Inferior parietal cortex (tissue), 1 donor: ENCODE data around the gene EYS.
"Not testable (repeated sequence)": the region's sequence is repeated elsewhere in the genome, so short reads cannot be mapped to it uniquely, and the experiment has no call there.

Experiments used
- DNase-seq: peaks from one replicate; pipeline ENCODE4 v3.0.0-alpha.2; 2016; ENCODE audit errors: extremely low spot score

The EYS gene

DNA sequence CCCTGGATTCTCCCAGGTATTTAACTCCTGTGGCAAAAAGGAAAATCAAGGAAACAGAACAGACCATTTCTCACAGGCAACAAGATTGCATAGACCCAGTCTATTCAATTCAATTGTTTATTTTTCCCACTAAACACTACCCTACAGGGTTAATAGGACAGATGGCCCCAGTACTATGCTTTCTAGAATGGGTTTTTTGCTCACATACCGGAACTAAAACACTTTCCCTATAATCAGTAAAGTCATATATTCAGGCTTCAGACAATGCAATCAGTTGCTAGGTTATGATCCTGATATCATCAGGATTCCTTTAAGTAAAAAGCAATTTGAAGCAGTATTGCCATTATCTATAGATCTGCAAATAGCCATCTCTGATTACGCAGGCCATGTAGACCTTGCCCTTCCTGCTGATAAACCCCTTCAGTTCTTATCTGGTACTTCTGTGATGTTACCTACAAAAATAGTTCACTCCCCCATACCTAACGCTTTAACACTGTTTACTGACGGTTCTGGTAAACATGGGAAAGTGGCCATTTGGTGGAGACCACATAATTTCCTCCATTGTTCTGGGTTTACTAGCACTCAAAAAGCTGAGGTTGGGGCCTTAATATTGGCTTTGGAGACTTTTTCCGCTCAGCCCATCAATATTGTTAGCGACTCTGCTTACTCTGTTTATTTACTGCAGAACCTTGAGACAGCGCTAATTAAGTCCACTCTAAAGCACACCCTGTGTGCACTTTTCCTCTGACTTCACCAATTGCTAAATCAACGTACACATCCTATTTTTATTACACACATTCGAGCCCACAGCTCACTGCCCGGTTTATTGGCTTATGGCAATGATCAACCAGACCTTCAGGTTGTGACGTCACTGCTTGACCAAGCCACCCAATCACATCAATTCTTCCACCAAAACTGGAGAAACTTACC, 1405.5 kb downstream of the EYS start:
- DNase-seq: no peak

DNA sequence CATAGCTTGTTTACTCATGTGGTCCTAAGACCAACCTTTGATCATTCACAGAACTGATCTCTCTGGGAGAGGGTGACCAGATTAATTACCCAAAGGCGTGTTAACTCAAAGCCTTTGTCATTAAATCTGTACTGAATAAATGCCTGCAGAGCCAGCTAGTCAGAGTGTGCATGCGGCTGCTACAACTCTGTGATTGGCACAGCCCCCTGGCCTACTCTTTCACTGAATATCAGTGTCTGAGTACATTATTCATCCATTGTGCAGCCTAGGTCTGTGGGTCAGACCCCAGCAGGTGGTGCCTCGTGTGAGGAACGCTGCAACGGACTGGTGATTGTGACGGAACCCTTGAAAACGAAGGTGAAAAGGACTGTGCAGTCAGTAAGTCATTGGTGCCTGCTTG, 1407.8 kb downstream of the EYS start:
- no peak for DNase-seq

DNA sequence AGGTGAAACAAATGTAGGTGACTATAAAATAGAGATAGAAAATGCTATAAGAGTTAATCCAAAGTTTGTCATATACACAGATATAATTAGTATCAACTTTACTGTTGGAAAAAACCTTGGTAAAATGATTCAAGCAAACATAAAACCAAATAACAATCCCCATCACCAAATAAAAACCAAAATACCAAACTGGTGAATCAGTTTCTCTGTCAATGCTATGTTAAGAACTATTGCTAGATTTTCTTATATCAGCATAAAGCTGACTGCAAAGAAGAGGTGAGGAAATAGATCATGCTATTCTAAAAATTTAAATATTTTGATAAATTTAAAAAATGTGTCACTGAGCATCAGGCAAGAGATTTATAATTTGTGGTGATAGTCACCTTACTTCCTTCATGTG, 1413.0 kb downstream of the EYS start:
- DNase-seq: no peak

DNA sequence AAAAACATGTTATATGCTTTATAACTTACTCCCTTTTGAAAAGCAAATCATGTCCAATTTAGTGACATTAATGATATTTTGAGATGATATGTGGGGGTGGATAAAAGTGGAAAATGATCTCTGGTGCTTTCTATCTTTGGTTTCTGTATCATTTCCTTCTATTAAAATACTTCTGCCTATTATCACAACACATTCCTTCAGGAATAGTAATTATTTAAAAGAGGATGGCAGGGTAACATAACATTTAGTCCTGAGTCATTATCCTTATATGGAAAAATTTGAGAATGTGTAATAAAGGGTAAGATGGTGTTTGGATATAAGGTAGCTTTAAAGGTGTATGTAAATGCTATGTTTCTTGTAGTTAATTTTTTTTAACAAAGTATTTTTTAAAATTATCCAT, 1413.7 kb downstream of the EYS start:
- no peak for DNase-seq

DNA sequence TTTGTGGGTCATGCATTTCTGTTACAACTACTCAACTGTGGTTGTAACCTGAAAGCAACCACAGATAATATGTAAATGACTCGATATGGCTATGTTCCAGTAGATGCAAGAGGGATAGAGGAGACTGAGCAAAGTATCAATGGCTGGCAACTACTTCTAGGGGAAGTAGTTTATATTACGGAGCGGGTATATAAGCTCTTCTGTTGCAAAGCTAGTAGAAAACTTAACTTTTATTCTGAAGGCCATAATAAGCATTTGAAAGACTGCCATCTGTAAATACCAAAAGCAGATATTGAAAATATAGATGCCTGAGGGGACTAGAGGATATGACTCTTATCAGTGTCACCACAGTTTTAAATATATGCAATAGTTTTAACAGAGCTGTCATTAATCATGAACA, 1416.2 kb downstream of the EYS start:
- no peak for DNase-seq

DNA sequence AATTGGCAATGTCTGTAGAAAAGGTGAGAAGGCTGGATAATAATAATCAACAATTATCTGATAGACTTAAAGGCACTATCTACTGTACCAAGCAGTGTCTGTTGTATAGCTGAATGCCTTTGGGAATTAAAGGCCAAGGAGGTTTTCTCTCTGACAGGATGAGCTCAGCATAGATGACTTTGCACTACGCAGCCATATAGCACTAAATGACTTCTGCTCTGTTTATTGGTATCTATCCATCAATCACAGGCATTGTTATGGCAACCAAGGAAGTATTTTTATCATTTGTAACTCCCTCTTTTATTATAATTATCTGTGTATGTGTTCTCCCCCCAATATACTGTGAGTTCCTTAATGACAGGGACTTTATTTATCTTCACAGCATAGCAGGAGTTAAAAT, 1417.1 kb downstream of the EYS start:
- DNase-seq: no peak

DNA sequence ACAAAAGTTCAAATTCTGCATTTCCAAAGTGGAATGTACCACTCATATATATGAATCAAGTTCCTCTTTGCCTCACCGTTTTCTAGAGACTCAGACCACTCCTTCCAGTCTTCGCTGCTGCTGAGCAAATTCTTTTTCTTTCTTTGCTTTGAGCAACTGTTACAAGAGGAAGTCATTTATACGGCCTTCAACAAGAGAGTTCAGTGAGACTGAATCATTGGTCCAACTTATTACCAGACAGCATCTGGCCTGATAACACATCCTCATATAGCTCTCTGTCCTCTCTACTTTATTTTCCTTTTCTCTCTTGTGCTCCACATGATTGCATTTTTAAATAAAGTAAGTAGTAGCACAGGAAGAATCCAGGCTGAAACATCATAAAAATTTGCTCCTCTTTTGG, 1418.7 kb downstream of the EYS start:
- no peak for DNase-seq

DNA sequence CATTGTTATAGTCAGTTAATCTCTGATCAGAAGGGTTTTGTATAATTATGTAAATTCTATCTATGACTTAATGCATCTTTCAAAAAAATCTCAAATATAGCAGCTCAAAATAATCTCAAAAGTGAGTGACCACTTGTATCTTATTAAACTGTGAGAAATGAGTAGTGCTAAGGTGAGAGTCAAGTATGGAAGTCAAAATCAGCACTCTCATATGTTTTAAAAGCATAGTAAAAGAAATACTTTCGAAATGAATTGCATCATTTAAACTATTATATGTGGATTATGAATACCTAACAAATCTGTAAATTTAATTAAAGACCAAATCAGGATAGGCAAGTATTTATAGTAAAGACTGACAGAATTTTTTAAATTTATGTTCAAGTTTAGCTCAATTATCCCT, 1425.9 kb downstream of the EYS start:
- no peak for DNase-seq

DNA sequence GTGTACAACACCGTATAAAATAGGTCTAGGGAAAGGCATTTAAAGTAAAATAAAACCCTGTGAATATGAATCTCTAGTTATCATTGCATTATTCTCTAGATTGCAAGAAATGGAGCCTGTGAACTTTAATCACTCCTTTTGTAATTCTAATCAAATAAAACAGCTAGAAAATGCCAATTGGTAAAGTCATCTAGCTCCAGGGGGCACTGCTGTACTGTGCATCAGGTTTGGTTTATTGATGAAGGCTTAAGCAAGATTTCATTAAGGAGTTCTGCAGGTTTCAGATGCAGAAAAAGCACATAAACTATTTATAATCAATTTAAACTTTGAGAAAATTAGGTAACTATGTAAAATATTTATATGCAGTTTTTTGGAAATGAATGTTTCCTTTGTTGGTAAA, 1426.5 kb downstream of the EYS start:
- DNase-seq: peak; percentile 73

DNA sequence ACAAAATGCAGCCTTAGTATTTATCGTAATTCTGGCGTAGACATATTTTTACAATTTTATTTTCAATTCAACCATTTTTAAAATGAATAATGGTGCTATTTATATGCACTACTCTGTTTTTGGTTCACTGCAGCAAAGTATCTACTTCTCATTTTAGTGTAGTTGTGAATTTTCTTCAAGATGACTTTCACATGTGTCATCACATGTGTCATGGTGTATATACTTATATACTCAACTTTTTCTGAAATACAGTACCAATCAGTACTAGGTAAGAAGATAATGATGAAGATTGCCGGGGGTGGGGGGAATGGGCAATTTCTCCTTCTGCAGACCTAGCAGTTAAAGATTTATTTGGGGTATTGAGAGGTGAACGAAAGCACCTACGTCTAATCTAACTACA, 1436.9 kb downstream of the EYS start:
- DNase-seq: no peak

DNA sequence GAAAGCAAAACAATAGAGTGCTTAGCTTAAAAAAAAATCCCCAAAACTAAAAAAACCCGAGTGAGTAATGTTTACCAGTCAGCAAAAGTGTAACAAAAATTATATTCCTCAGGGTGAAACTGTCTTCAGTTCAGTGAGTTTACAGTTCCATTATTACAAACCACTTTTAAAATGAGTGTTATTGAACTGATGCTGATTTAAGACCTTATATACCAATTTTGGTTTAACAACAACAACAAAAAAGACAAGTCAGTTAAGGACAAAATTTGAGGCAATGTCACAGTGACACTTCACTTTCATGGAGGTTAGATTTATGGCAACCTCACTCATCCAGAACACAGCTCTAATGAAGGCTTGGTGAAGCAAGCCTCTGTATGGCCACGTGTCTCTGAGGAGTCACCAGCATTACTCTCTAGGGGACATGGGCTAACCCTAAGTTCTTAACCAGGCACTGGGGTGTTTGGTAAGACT, 1440.6 kb downstream of the EYS start:
- no peak for DNase-seq

DNA sequence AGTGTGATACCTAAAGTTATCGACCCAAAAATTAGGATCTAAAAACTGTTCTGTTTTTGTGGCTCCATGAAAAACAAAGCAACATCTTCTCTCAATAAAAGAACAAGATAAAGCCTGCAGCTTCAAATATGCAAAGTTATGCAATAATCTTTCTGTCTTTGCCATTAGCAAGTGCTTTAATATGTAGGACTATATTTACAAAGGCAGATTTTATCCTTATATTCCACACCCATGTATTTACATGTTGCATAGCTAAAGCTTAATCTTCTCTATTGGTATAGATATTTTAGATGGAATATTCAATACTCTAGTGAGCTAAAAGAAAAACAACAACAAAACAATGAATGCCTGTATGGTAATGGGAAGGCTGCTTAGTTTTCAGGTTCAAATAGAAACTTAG, 1443.2 kb downstream of the EYS start:
- no peak for DNase-seq

DNA sequence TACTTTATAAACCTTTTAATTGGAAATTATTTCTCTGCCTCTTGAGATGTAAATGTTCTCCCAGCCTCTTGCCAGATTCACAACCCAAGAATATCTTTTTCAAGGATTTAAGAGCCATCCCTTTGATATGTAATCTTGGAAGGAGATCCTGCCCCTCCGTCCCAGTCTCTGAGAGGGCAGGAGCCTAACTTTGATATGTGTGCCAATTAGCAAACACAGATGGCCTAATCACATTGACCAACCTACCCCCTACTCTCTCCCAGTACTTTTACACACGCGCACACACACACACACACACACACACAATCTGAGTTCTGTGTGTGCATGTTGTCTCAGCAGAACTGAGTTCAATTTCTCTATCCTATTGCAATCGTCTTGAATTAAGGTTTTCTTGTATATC, 1447.7 kb downstream of the EYS start:
- no peak for DNase-seq

DNA sequence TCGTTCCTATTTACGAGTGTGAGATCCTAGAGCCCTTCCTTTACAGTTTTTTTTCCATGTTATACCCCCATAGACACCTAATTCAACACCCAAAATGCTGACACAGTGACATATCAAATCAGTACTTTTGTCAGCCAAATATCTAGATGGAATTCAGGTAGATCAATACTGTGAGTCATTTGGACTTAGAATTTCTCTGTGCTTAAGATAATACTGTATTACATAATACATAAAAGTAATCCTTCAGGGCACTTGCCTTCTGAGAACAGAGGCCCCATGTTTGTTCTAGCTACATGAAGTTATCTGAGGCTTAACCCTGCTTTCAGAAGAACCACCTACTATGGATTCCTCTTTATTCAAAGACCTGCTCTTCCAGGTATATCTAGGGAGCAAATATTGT, 1448.3 kb downstream of the EYS start:
- no peak for DNase-seq

DNA sequence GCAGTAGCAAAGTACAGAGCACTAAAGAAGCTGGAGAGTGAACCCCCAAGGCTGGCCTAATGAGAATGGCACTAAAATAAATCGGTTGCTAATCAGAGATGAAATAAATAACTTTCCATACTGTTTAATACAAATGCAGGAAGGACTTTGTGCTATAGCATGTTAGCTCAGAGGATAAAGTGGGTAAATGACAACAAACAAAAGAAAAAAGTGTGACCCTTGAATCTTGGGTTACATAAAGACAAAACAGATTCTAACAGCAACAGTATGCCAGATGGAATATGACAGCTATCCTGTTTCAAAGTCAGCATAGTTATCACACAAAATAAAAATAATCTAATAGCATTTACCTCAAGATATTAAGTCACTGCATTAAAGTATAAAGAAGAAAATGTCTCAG, 1448.7 kb downstream of the EYS start:
- no peak for DNase-seq

DNA sequence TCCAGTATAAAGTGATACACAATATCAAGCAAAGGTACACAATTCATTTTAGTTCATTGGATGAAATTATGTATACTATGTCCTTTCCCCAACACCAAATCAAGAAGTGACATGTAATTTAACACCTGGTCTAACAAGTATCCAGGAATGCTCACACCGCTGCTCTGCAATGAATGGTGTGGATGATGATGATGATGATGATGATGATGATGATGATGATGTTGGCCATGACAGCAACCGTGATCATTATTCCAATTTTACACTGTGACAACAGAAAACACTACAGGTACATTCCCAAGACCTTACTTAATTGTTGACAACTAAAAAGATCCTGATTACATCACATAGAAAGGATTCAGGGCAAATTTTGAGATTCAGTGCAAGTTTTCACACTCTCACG, 1449.4 kb downstream of the EYS start:
- no peak for DNase-seq

DNA sequence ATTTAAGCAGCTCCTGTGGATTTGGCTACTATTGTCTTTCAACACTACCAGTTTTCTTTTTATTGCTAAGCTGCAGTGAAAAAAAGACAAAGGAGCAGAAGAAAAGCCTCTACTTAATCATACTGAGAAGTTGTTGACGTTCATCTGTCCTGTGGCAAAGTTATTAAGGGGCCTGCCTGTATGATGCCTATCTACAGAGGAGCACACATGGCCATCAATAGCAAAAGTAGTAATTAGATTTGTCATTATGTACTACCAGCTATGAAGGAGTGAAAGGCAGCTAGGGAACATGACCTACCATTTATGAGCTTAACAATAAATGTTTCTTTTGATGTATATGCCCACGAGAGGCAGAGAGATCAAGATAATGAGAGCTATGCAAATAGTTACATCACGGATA, 1450.5 kb downstream of the EYS start:
- DNase-seq: no peak

DNA sequence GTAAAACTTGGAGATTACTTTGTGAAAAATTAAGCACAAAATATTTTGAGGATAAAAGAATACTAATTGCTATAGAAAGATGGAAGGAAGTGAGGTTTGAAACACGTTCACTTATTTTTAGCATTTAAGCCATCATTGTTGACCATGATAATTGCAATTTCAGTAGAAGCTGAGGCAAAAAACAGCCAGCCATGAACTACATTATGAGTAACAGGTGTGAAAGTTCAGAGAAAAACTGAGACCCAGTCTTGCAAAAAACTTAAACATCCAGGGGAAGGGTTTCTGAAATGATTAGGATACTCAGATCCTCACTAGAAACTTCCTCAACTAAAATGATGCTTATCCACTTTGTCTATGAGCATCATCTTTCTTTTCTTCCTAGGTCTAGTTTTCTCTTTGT, 1452.0 kb downstream of the EYS start:
- no peak for DNase-seq

DNA sequence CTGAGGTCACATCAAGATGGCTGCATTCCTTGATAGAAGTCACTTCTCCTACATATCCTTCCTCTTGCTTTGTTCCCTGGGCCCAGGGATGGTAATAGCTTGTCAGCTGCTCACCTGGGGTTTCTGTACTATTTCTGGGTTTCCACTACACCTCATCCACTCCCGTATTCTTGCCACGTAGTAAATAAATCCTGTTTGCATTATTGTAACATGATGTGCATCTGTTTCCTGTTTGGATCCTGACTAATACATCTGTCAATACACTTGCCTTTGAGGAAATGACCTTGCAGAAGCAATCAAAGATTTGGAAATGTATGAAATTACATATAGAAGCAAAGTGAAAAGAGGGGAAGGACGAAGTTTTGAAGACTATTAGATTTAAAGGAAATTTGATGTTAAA, 1452.5 kb downstream of the EYS start:
- no peak for DNase-seq

DNA sequence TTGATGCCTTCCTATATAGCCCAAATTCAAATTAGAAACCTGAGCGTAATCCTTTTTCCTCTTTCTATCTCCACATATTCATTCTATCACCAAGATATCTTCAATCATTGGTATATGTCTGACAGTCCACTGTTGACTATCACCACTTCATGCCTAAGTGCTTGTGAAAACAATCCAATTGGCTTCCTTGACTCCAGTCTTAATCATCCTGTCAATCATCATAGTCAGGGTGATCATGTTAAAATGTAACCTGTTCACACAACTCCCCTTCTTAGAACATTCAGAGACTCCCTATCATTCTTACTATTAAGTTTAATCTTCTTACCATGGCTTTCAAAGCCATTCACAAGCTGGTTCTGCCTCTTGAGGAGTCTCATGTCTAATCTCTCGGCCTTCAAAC, 1454.8 kb downstream of the EYS start:
- no peak for DNase-seq

DNA sequence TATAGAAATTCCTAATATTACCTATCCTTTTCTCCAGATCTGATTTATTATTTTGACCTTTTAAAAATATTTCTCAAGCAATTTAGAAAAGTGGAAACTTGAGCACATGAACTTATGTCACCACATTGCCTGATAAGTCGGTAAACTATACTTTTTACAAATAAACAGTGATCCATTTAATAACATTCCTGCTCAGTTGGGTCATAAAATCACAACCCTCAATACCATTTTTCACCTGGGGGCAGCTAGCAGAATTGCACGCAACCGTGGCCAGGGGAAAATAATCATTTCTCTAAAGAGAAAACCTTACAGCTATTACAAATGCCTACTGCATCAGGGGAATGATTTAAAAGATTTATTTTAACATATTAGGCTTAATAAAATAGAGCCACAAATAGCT, 1456.9 kb downstream of the EYS start:
- DNase-seq: no peak

DNA sequence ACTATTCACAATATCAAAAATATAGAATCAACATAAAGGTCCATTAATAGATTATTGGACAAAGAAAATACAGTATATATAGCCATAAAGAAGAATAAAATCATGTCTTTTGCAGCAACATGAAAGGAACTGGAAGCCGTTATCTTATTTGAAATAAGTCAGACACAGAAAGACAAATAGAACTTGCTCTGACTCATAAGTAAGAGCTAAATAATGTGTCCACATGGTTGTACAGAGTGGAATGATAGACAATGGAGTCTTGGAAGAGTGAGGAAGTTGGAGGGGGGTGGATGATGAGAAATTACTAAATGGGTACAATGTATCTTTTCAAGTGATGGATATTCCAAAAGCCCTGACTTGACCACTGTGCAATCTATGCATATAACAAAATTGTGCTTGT, 1457.9 kb downstream of the EYS start:
- no peak for DNase-seq

DNA sequence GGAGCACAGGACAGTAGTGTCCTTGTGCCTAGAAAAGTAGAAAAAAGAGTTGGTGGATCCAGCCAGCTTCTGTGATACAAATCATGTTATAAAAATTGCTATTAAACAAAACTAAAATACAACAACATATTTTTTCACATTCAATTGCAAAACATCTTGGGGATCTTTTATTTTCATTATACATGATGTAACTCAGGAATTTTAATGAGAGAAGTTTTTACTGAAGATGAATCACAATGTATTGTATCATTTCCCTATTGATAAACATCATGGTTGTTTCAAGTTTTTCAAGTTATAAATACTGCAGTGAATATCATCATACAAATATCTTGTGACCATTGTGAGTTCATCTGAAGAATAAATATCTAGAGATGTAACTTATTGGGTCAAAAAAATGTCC, 1463.4 kb downstream of the EYS start:
- no peak for DNase-seq

DNA sequence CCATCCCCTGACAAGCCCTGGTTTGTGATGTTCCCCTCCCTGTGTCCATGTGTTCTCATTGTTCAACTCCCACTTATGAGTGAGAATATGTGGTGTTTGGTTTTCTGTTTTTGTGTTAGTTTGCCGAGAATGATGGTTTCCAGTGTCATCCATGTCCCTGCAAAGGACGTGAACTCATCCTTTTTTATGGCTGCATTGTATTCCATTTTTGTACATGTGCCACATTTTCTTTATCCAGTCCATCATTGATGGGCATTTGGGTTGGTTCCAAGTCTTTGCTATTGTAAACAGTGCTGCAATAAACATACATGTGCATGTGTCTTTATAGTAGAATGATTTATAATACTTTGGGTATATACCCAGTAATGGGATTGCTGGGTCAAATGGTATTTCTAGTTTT, 1468.1 kb downstream of the EYS start:
- DNase-seq: not testable (repeated sequence)
